HG02763 (cell line): ENCODE measurements around the gene CTNNA1.
"Not testable (repeated sequence)": the region's sequence is repeated elsewhere in the genome, so short reads cannot be mapped to it uniquely, and the experiment has no call there.

Experiments
- ATAC-seq: cut with Tn5 transposase; IDR thresholded peaks from one replicate; pipeline ENCODE4 v1.9.1; 2021; ENCODE audit warnings: mild to moderate bottlenecking, moderate library complexity; ENCODE audit not compliant: unreplicated experiment

Gene CTNNA1

DNA sequence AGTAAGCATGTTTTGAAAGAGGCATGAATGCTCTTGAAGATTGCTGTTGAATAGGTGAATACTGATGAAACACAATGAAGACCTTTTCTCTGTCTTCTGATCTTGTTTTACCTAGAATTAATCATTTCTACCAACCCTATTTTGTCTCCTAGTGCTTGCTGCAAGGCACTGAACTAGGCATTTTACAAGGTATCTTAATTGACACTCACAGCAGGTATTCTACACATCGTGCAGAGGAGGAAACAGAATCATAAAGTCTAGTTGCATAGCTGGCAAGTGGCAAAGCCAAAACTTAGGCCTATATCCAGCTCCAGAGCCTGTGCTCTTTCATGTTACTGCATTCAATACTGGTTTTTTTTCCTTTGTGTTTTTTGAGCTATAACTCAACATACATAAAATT is 50.7 kb downstream of the CTNNA1 start:
- no peak for ATAC-seq

DNA sequence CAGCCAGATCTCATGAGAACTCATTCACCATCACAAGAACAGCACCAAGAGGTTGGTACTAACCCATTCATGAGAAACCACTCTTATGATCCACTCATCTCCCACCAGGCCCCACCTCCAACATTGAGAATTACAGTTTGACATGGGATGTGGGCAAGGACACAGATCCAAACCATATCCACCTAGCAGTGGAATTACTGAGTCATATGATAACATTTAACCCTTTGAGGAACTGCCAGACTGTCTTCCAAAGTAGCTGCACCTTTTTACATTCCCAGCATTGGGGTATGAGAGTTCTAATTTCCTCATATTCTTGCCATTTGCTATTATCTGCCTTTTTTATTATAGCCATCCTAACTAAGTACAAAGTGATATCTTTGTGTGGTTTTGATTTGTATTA is 51.9 kb downstream of the CTNNA1 start:
- no peak for ATAC-seq

DNA sequence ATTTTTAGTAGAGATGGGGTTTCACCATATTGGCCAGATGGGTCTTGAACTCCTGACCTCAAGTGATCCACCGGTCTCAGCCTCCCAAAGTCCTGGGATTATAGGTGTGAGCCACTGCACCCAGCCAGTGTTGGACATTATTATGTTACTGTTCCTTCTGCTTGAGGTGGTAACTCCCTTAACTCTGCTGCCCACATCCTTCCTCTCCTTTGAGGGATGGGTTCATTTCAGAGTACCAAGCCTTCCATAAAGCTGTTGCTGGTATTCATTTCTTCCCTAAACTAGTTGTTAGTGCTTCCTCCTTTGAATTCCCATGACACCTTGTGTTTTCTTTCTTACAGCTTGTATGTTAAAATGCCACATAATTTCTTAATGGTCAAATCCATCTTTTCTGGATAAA is 54.0 kb downstream of the CTNNA1 start:
- no peak for ATAC-seq

DNA sequence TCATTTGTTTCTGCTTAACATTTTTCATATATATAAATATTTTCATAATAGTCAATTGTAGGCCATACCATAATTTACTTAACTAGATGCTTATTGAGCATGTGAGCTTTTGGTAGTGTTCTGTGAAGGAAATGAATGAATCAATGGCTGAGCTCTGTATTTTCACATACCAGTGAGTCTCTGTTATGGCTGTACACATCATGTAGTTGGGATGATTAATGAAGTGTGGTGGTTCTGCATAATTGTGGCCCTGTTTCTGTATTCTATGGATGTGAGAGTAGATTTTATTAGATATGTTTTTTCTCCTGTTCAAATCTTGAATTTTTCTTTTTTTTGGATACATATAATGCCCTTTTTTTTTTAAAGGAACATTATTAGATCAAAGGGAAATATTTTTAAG is 56.2 kb downstream of the CTNNA1 start:
- ATAC-seq, result no peak

DNA sequence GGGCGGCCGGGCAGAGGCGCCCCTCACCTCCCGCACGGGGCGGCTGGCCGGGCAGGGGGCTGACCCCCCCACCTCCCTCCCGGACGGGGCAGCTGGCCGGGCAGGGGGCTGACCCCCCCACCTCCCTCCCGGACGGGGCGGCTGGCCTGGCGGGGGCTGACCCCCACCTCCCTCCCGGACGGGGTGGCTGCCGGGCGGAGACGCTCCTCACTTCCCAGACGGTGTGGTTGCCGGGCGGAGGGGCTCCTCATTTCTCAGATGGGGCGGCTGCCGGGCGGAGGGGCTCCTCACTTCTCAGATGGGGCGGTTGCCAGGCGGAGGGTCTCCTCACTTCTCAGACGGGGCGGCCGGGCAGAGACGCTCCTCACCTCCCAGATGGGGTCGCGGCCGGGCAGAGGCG is 57.6 kb downstream of the CTNNA1 start:
- ATAC-seq, result not testable (repeated sequence)

DNA sequence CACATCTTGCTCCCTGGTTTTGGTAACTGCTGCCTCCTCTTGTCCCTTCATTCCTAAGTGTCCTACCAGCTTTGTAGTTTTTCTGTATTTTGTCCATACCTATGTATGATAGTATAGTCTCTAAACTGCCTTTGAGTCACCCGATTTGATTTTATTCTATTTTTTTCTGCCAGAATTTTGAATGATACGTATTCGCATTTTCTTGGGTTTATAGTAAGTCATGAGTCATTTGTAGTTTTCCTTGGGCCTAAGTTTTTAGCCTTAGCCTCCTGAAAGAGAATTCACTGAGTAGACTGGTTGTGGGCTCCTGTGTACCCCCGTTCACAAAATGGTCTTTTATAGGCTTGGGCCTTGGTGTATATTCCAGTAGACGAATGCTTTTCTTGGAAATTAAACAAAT is 62.3 kb downstream of the CTNNA1 start:
- ATAC-seq, result no peak

DNA sequence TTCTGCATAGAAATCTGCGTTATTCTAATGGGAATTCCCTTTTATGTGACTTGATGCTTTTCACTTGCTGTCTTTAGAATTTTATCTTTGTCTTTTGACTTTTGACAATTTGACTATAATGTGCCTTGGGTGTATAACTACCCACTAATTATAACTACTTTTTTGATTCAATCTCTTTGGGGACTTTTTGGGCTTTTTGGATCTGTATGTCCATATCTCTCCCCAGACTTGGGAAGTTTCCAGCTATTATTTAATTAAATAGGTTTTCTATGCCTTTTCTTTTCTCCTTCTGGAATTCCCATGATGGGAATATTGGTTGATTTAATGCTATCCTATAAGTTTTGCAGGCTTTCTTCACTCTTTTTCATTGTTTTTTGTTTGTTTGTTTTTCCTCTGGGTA is 64.0 kb downstream of the CTNNA1 start:
- ATAC-seq, result no peak

DNA sequence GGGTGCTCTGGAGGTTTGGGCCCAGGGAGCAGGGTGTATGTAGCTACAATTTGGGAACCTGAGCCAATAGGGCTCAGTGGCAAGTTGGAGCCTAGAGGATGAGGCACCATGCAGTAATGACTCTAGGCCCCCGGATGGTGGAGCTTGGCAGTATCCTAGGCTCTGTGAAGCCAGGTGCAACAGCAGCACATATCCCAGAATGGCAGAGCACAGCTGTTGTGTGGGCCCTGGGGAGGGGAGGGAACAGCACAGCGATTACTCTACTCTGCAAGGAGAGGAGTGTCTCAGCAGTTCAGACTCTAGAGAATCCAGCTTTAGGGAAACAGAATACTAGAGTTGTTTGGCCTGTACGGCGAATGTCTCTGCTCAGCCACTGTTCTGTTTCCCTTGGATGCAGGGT is 65.9 kb downstream of the CTNNA1 start:
- no peak for ATAC-seq

DNA sequence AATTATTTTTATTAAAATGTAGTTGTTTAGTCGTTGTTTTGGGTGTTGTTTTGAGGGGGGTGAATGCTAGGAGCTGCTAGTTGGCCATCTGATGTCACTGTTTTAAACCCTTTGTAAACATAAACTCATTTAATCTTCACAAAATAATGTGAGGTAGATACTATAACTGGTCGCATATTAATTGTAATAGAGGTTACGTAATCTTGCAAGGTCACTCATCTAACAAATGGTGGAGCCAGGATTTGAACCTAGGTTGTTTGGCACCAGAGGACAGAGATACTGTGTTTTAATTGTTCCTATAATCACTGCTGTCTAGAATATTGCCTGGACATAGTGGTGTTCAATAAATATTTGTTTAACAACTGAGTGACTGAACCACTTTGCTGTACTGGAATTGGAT is 67.5 kb downstream of the CTNNA1 start:
- ATAC-seq, result no peak

DNA sequence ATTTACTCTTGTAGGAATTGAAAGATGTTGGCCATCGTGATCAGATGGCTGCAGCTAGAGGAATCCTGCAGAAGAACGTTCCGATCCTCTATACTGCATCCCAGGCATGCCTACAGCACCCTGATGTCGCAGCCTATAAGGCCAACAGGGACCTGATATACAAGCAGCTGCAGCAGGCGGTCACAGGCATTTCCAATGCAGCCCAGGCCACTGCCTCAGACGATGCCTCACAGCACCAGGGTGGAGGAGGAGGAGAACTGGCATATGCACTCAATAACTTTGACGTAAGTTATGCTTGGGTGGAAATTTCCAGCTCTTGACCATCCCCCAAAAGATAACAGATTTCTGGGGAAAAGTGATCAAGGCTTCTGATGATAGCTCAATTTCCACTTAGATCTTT is 71.3 kb downstream of the CTNNA1 start:
- no peak for ATAC-seq

DNA sequence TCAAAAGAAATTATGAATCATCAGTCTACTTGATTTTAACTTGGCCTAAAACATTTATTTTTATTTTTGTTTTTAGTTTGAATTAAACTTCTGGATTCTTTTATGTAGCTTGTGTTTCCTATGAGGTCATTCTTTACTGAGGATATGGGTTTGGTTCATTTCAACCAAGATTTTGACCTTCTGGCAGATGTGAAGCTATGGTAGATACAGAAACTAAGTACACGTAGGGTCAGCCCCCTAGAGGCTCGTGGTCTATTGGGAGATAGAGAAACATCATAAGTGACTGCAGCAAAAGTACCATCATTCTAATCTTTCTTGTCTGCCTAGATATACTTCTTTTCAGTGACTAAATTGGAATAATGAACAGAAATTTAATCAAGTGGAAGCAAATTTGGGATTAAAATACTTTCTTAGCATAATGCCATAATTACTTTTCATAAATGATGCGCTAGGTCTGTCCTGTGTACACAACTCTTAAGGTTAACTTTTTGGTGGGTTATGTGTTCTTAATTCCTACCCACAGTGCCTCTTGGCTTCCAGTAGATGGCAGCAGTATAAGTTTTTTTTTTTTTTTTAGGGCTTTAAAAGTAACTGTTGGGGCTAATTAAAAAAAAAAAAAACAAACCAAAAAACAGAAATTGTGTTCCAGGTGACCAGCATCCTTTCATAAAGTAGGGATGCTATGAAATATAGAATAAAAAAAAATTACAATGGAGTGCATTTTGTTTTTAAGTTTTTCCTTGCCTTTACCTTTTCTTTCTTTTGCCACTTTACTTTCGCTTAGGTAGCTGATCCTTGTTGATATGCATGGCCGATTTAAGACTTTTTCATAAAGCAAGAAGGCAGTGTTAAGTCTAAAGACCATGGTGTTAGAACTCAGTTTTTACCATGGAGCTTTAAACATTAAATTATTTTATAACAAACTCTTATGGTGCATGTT is 72.0 kb downstream of the CTNNA1 start:
- no peak for ATAC-seq

DNA sequence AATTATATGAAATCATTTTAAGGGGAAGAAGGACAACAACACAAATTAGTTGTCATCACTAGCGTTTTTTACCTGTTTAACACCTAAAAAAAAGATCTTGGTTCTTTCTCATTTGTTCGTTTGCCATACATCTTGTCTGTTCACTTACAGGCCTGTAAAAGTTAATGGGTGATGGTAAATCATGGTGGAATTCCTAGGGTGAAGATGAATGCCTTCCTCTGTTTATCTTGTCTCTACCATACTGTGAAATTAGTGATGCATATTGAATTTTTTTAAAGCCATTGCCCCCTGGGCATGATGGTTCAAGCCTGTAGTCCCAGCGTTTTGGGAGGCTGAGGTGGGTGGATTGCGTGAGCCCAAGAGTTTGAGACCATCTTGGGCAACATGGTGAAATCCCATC is 75.3 kb downstream of the CTNNA1 start:
- ATAC-seq, result no peak

DNA sequence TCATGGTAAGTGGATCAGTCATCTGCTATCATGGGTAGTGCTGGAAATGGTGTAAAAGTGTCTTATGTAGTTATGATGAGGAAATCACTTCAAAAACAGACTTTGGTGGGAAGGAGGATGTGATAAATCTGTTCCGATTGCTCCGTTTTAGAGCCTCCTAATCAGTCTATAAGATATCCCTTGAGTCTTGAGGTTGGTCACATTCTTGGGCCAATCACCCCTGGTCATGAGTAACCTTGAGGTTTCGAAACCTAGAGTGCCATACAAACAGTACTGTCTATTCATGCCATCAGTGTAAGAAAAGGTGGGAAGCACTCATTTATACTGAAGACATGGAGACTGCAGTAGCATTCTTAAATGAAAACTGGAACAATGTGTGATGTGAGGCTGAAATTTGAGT is 76.1 kb downstream of the CTNNA1 start:
- ATAC-seq, result no peak

DNA sequence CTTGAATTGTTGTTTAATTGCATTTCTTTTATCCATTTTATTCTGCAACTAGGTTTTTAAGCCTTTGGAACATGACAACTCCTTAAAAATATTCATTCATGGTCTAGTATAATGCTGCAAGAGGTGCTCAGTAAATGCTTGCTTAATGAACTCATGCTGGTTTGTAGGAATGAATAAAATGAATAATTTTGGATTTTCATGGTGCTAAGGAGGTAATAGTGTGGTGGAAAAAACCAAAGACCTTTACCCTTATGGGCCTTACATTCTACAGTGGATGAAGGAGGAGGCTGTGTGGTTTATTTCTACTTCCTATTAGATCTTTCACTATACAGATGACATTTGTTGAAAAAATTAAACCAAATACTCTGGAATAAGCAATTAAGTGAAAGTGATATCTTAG is 78.5 kb downstream of the CTNNA1 start:
- ATAC-seq, result no peak

DNA sequence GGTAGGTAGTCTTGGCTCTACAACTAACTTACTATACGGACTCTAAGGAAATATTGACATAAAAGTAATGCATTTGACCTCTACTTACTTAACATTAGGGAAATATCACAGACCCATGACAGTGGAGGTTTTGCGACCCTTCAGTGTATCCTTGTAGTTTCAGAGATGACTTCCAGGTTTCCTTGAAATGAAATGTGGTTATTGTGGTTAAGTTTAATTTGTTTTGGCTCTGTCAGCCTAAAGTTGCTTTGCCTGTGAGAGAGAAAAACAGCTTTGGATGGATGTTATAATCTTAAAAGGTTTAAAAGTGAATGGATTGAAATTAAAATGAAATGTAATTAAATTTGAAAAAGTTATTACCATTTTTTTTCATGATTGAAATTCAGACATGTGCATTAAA is 79.0 kb downstream of the CTNNA1 start:
- no peak for ATAC-seq

DNA sequence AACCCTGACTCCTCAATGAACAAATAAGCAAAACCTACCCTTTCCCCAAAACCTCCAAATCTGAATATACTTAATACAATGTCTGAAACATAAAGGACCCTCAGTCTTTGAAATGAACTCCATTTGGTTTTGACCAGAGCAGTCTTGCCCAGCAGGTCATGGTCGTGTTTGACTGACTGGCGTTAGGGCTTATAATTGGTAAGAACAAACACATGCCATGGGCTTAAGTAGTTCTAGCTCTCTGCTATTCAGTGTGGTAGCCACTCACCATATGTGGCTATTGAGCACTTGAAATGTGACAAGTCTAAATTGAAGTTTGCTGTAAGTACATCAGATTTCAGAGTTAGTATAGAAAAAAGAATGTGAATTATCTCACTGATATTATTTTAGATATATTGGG is 79.9 kb downstream of the CTNNA1 start:
- ATAC-seq, result no peak

DNA sequence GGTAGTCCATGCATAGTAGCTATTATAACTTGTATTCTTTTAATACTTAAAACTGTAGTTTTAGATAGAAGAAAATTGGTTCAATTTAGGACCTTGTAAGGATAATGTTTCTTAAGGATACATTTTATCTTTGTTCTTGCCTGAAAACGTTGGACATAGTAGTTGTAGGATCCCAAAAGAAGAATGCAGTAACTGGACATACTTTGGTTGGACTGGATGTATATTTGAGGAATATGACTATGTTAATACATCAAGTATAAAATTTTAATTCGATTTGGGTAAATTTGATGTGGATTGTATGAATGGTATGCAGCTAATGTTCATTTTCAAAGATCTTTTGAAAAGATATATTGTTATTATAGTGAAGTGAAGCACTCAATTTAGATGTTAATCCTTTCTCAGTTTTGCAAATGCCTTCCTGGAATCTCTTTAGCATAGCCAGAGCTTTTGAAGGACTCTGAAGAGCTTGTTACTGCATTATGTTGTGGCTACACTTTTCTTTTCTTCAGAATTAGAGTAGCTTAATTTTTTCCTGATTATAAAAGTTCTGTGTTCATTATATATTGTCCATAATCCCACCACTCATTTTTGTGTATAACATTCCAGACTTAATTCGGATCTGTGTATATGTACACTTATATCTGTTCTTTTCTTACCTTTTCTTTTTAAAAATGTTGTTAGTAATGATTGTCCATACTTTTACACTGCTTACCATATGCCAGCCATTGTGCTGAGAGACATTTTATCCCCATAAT is 80.7 kb downstream of the CTNNA1 start:
- no peak for ATAC-seq

DNA sequence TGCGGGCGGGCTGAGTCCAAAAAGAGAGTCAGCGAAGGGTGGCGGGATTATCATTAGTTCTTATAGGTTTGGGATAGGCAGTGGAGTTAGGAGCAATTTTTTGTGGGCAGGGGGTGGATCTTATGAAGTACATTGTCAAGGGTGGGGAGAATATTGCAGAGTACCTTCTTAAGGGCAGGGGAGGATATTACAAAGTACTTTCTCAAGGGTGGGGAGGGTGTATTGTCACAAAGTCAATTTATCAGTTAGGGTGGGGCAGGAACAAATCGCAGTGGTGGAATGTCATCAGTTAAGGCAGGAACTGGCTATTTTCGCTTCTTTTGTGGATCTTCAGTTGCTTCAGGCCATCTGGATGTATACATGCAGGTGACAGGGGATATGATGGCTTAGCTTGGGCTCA is 81.6 kb downstream of the CTNNA1 start:
- ATAC-seq, result not testable (repeated sequence)

DNA sequence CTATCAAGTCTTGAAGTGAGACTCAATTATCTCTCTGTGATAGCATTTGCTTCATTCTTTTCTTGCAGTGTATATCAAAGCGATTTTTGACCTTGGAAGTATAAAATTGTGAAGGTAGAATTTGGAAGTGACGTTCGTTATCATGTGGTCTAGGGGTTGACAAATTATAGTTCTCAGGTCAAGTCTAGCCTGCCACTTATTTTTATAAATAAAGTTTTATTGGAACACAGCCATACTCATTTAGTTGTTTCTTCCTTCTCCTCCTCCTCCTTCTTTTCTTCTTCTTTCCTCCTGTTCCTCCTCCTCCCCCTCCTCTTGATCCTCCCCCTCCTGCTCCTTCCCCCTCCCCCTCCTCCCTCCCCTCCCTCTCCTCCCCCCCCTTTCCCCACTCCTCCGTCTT is 83.9 kb downstream of the CTNNA1 start:
- no peak for ATAC-seq

DNA sequence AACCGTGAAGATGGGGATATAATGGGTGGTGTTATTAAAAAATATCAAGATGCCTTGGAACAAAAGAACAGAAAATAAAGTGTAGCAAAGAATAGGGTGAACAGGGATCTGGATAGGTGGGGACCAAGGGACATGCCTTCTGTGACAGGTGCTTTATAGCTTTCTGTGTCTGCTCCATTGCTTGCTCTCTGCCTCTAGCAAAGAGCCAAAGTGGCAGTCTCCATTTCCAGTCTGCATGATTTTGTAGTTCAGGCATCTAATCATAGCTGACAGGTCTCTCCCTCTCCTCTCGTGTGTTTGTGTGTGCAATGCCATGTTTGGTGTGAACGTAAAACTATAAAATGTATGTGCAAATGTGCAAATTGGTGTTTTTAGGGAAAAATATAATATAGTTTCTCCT is 86.9 kb downstream of the CTNNA1 start:
- ATAC-seq, result no peak

DNA sequence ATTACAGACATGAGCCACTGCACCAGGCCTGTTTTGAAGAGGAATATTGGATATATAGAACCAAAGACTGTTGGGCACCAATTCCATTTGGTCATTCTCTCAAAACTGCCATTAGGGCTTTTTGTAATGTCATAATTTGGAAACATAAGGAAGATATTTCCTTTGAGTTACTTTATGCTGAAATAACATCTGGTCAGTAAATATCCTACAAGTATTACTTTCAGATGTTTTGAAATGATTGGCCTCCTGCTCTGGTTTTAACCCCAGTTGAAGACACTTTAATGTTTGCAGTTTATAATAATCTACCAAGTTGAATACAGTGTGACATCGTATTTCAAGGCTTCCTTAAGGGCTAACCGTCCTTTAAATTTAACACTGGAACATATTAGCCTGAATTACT is 88.3 kb downstream of the CTNNA1 start:
- no peak for ATAC-seq
